NB4 (cell line): ENCODE data around the gene ANAPC16.

Experiments
- POLR2A ChIP-seq: IDR thresholded peaks from 2 replicates; pipeline ENCODE4 v1.6.1; 2011; ENCODE audit warnings: mild to moderate bottlenecking; ENCODE audit not compliant: insufficient read length; ENCODE audit errors: extremely low read depth
- TF ChIP-seq, protein P1 (sequence below): IDR thresholded peaks from one replicate; pipeline ENCODE4 v1.5.1; 2012; ENCODE audit warnings: low read depth, low read length
- TF ChIP-seq, protein P2 (sequence below): IDR thresholded peaks from 2 replicates; pipeline ENCODE4 v1.6.1; 2011; ENCODE audit warnings: low read depth, low read length

DNA sequence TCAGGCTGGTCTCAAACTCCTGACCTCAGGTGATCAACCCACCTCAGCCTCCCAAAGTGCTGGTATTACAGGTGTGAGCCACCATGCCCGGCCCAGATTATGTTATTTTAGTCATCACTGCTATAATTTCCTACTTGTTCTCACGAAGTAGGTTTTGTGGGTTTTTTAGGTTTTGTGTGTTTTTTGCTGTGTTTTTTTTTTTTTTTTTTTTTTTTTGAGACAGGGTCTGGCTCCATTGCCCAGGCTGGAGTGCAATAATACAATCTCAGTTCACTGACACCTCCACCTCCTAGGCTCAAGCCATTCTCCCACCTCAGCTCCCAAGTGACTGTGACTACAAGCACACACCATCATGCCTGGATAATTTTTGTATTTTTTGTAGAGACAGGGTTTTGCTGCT lies 20.9 kb upstream of the ANAPC16 start:
- no peak for TF ChIP-seq POLR2A
- TF ChIP-seq, protein P1, sequence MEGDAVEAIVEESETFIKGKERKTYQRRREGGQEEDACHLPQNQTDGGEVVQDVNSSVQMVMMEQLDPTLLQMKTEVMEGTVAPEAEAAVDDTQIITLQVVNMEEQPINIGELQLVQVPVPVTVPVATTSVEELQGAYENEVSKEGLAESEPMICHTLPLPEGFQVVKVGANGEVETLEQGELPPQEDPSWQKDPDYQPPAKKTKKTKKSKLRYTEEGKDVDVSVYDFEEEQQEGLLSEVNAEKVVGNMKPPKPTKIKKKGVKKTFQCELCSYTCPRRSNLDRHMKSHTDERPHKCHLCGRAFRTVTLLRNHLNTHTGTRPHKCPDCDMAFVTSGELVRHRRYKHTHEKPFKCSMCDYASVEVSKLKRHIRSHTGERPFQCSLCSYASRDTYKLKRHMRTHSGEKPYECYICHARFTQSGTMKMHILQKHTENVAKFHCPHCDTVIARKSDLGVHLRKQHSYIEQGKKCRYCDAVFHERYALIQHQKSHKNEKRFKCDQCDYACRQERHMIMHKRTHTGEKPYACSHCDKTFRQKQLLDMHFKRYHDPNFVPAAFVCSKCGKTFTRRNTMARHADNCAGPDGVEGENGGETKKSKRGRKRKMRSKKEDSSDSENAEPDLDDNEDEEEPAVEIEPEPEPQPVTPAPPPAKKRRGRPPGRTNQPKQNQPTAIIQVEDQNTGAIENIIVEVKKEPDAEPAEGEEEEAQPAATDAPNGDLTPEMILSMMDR = no peak
- TF ChIP-seq, protein P2, sequence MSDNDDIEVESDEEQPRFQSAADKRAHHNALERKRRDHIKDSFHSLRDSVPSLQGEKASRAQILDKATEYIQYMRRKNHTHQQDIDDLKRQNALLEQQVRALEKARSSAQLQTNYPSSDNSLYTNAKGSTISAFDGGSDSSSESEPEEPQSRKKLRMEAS = no peak
